Trophoblast cell (in vitro differentiated cells and primary cell): ENCODE results near the gene PLCE1.

Source experiments
- DNase-seq, 2 donors: peaks; one replicate each; pipeline ENCODE4 v3.0.0-alpha.2; 2016
- H2AFZ ChIP-seq: 2 replicates; pipeline ENCODE4 v1.6.1; 2013; ENCODE audit warnings: low read length, moderate library complexity, mild to moderate bottlenecking; ENCODE audit not compliant: insufficient read depth, poor library complexity
- H2AK5ac ChIP-seq: 2 replicates; pipeline ENCODE4 v1.6.1; 2013; ENCODE audit warnings: mild to moderate bottlenecking, low read length
- H2BK120ac ChIP-seq: 2 replicates; pipeline ENCODE4 v1.6.1; 2013; ENCODE audit warnings: low read length, mild to moderate bottlenecking, moderate library complexity; ENCODE audit not compliant: insufficient read depth, poor library complexity
- H2BK12ac ChIP-seq: 2 replicates; pipeline ENCODE4 v1.6.1; 2013; ENCODE audit warnings: mild to moderate bottlenecking, low read length, moderate library complexity
- H2BK5ac ChIP-seq: 2 replicates; pipeline ENCODE4 v1.6.1; 2013; ENCODE audit warnings: low read length, low read depth, moderate library complexity, mild to moderate bottlenecking; ENCODE audit not compliant: poor library complexity
- H3K14ac ChIP-seq: 2 replicates; pipeline ENCODE4 v1.6.1; 2013; ENCODE audit warnings: mild to moderate bottlenecking, low read length
- H3K18ac ChIP-seq: 2 replicates; pipeline ENCODE4 v1.6.1; 2013; ENCODE audit warnings: mild to moderate bottlenecking, low read length
- H3K23ac ChIP-seq: 2 replicates; pipeline ENCODE4 v1.6.1; 2013; ENCODE audit warnings: low read length
- H3K27ac ChIP-seq: 2 replicates; pipeline ENCODE4 v1.5.1; 2013; ENCODE audit warnings: low read depth, mild to moderate bottlenecking, inconsistent platforms, low read length, moderate library complexity
- H3K27me3 ChIP-seq: 2 replicates; pipeline ENCODE4 v1.6.1; 2013; ENCODE audit warnings: inconsistent platforms, mild to moderate bottlenecking, low read length, moderate library complexity; ENCODE audit not compliant: insufficient read depth
- H3K36me3 ChIP-seq, 2 experiments: 1 replicate in 1 of 2; 2 replicates in 1 of 2; pipeline ENCODE4 v1.6.1; 2013; ENCODE audit warnings: low read length in 2 of 2, mild to moderate bottlenecking in 2 of 2, moderate library complexity in 1 of 2; ENCODE audit not compliant: insufficient read depth in 2 of 2, control insufficient read depth in 1 of 2
- H3K4ac ChIP-seq: 2 replicates; pipeline ENCODE4 v1.6.1; 2013; ENCODE audit warnings: low read depth, mild to moderate bottlenecking, low read length, moderate library complexity
- H3K4me1 ChIP-seq, 2 experiments: 1 replicate in 1 of 2; 2 replicates in 1 of 2; pipeline ENCODE4 v1.6.1; 2013; ENCODE audit warnings: low read length in 2 of 2, mild to moderate bottlenecking in 2 of 2, moderate library complexity in 1 of 2; ENCODE audit not compliant: insufficient read depth in 2 of 2, control insufficient read depth in 1 of 2
- H3K4me2 ChIP-seq: 2 replicates; pipeline ENCODE4 v1.6.1; 2013; ENCODE audit warnings: inconsistent platforms, mild to moderate bottlenecking, low read length, moderate library complexity
- H3K4me3 ChIP-seq: 2 replicates; pipeline ENCODE4 v1.5.1; 2013; ENCODE audit warnings: mild to moderate bottlenecking, low read depth, low read length, inconsistent platforms
- H3K79me1 ChIP-seq: one replicate; pipeline ENCODE4 v1.6.1; 2013; ENCODE audit warnings: low read length
- H3K79me2 ChIP-seq: 2 replicates; pipeline ENCODE4 v1.6.1; 2013; ENCODE audit warnings: low read length, mild to moderate bottlenecking; ENCODE audit not compliant: control insufficient read depth, insufficient read depth, poor library complexity
- H3K9ac ChIP-seq: 2 replicates; pipeline ENCODE4 v1.6.1; 2013; ENCODE audit warnings: mild to moderate bottlenecking, low read length
- H3K9me3 ChIP-seq: 2 replicates; pipeline ENCODE4 v1.6.1; 2013; ENCODE audit warnings: low read depth, mild to moderate bottlenecking, control low read depth, inconsistent platforms, low read length; ENCODE audit not compliant: insufficient read depth
- H4K12ac ChIP-seq: 2 replicates; pipeline ENCODE4 v1.6.1; 2013; ENCODE audit warnings: low read depth, mild to moderate bottlenecking, low read length, moderate library complexity
- H4K8ac ChIP-seq: 2 replicates; pipeline ENCODE4 v1.6.1; 2013; ENCODE audit warnings: low read depth, mild to moderate bottlenecking, low read length, moderate library complexity
- H4K91ac ChIP-seq: one replicate; pipeline ENCODE4 v1.6.1; 2013; ENCODE audit warnings: low read depth, mild to moderate bottlenecking, low read length, moderate library complexity
- WGBS: extraction: QIAGEN DNeasy Blood & Tissue Kit; methylation state at CpG from one replicate; pipeline ENCODE4 v1.1.7; 2013; ENCODE audit warnings: missing lambda C conversion rate; ENCODE audit not compliant: insufficient read length, insufficient coverage; ENCODE audit errors: extremely low coverage; 5-methylcytosine and 5-hydroxymethylcytosine counted together

The PLCE1 gene

GRCh38 chr10:93995598-93996271, 2.0 kb downstream of the PLCE1 start:
- H3K27me3 ChIP-seq = peaks cover 15% of the 10 kb centered on the region
- no peak overlapping the region for H4K8ac ChIP-seq
- no peak overlapping the region for H3K4me2 ChIP-seq
- WGBS = no CpG with 5 or more reads among the region's 10 CpGs
- H3K27ac ChIP-seq = no peak overlapping the region
- no peak overlapping the region for H3K4me3 ChIP-seq
- H3K14ac ChIP-seq = no peak overlapping the region
- DNase-seq = no peak
- peaks cover 11 to 19% of the 10 kb centered on the region in 2 experiments for H3K4me1 ChIP-seq
- H3K79me1 ChIP-seq = no peaks in the 10 kb centered on the region
- H3K18ac ChIP-seq = no peak overlapping the region
- H3K9ac ChIP-seq = no peak overlapping the region
- H2AFZ ChIP-seq = no peak overlapping the region
- no peak overlapping the region for H4K91ac ChIP-seq
- H3K36me3 ChIP-seq = no peaks in the 10 kb centered on the region
- no peak overlapping the region for H2AK5ac ChIP-seq
- no peak overlapping the region for H3K23ac ChIP-seq
- H2BK12ac ChIP-seq = no peak overlapping the region
- no peaks in the 10 kb centered on the region for H3K79me2 ChIP-seq
- no peak overlapping the region for H2BK120ac ChIP-seq
- H2BK5ac ChIP-seq = no peak overlapping the region
- no peak overlapping the region for H3K4ac ChIP-seq
- no peak overlapping the region for H4K12ac ChIP-seq
- H3K9me3 ChIP-seq = no peaks in the 10 kb centered on the region

DNA sequence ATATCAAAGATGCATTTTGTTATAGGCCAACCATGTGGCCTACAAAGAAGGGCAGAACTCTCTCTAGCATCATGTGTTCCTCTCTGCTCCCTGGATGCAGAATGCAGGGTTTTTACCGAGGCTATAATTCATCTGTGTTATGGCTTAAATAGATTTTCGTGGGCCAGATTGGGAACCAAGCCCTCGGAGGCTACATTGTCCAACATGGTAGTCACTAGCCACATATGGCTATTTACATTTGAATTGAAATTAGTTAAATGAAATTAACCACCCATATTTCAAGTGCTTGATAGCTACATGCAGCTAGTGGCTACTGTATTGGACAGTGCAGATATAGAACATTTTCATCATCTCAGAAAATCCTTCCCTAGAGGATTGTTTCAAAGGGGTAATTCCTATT, 2.8 kb downstream of the PLCE1 start:
- no peak overlapping the region for H2BK5ac ChIP-seq
- H2BK12ac ChIP-seq = no peak overlapping the region
- no peaks in the 10 kb centered on the region for H3K36me3 ChIP-seq
- H3K23ac ChIP-seq = no peak overlapping the region
- H2AFZ ChIP-seq = no peak overlapping the region
- no peaks in the 10 kb centered on the region for H3K79me2 ChIP-seq
- no peak overlapping the region for H4K12ac ChIP-seq
- H3K27me3 ChIP-seq = peaks cover 15% of the 10 kb centered on the region
- H3K4me3 ChIP-seq = no peak overlapping the region
- H4K91ac ChIP-seq = no peak overlapping the region
- no peak overlapping the region for H3K4me2 ChIP-seq
- H3K79me1 ChIP-seq = no peaks in the 10 kb centered on the region
- no peak overlapping the region for H4K8ac ChIP-seq
- no peaks in the 10 kb centered on the region for H3K9me3 ChIP-seq
- no peak overlapping the region for H3K9ac ChIP-seq
- peaks cover 8 to 17% of the 10 kb centered on the region in 2 experiments for H3K4me1 ChIP-seq
- H2AK5ac ChIP-seq = no peak overlapping the region
- H3K14ac ChIP-seq = no peak overlapping the region
- H3K18ac ChIP-seq = no peak overlapping the region
- H2BK120ac ChIP-seq = no peak overlapping the region
- no peak for DNase-seq
- H3K27ac ChIP-seq = no peak overlapping the region
- no peak overlapping the region for H3K4ac ChIP-seq
- WGBS = no CpG with 5 or more reads among the region's 3 CpGs

GRCh38 chr10:93997546-93997945, 3.8 kb downstream of the PLCE1 start:
- Histone ChIP-seq H2AFZ (no peak overlapping the region), H3K27me3 (peaks cover 15% of the 10 kb centered on the region)
- WGBS = no CpG with 5 or more reads among the region's 2 CpGs

DNA sequence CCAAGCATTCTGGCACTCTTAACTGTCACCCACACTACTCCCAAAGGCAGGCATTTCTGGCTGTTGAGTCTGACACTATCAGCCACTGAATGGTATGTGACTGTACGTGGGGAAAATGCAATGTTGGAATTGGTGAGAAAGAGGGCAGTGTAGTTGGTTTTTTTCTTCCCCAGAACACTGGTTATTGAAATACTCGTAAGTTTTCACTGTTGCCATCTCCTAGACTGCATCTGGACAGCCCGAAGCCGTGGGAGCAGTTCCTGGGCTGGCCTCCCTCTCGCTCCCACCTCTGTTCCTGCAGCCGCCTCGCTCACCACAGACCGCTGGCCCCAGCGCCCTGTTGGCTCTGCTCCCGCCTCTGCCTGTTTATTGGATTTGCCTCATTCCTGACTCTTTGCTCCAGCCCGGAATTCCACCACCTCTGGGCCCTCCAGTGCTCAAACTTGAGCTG, 5.7 kb downstream of the PLCE1 start:
- Histone ChIP-seq H3K27me3 (peaks cover 7% of the 10 kb centered on the region), H2AFZ (no peak overlapping the region), H3K23ac (no peak overlapping the region), H3K4me2 (peak overlapping the region; percentile 31), H2AK5ac (no peak overlapping the region), H3K4me1 (peaks cover 2 to 9% of the 10 kb centered on the region in 2 experiments), H3K9ac (no peak overlapping the region), H2BK120ac (no peak overlapping the region), H3K4ac (no peak overlapping the region), H4K91ac (no peak overlapping the region), H3K9me3 (no peaks in the 10 kb centered on the region), H2BK5ac (no peak overlapping the region), H4K12ac (no peak overlapping the region), H3K36me3 (no peaks in the 10 kb centered on the region), H3K27ac (no peak overlapping the region), H4K8ac (no peak overlapping the region), H3K79me2 (no peaks in the 10 kb centered on the region), H3K4me3 (no peak overlapping the region), H3K14ac (no peak overlapping the region), H3K79me1 (no peaks in the 10 kb centered on the region), H2BK12ac (no peak overlapping the region), H3K18ac (no peak overlapping the region)
- peak; percentile 62 to 84 for DNase-seq
- no CpG with 5 or more reads among the region's 11 CpGs for WGBS

More at GRCh38 chr10:93997546-93997945, 3.8 kb downstream of the PLCE1 start:
- Histone ChIP-seq H3K9ac (no peak overlapping the region), H3K23ac (no peak overlapping the region), H3K18ac (no peak overlapping the region), H3K79me1 (no peaks in the 10 kb centered on the region), H4K12ac (no peak overlapping the region), H3K4me1 (peaks cover 8 to 15% of the 10 kb centered on the region in 2 experiments), H2BK5ac (no peak overlapping the region), H3K4me2 (no peak overlapping the region), H3K27ac (no peak overlapping the region), H2BK12ac (no peak overlapping the region), H3K9me3 (no peaks in the 10 kb centered on the region), H3K4me3 (no peak overlapping the region), H2AK5ac (no peak overlapping the region), H3K4ac (no peak overlapping the region), H3K14ac (no peak overlapping the region), H2BK120ac (no peak overlapping the region), H4K91ac (no peak overlapping the region), H4K8ac (no peak overlapping the region), H3K79me2 (no peaks in the 10 kb centered on the region), H3K36me3 (no peaks in the 10 kb centered on the region)
- peak; percentile 17 to 73 for DNase-seq
